ENCODE measurements around the gene TFAP2B.

Gene TFAP2B

DNA sequence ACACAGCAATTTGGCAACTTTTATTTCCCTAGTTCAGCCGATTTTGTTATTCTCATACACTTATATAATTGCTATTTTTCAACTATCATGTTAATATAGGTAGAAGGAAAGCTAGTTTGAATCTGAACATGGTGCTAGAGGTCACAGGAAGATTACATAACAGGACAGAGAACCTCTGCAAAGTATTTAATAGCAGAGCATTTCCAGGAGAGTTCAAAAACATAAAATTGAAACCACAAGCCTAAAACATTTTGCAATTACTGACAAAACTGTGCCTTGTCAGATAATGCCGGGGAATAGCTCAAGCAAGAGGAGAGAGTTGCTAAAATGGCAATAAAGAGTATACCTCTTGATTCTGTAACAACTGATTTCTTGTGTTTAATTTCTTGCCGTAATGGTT lies 70.8 kb downstream of the TFAP2B start:
- no peak overlapping the region for H4K91ac ChIP-seq (ENCODE audit: low read depth, low read length)
- H3K27ac ChIP-seq (ENCODE audit: low read depth, low read length), result no peak overlapping the region
- H3K36me3 ChIP-seq (ENCODE audit: control insufficient read depth in 1 of 2, insufficient read depth in 2 of 2, low read length in 2 of 2), result no peaks in the 10 kb centered on the region
- H3K4ac ChIP-seq (ENCODE audit: low read depth, low read length), result no peak overlapping the region
- no peaks in the 10 kb centered on the region for H3K9me3 ChIP-seq (ENCODE audit: insufficient read depth, low read depth, low read length)
- WGBS (ENCODE audit: extremely low coverage, insufficient coverage, insufficient read length), result no CpG with 5 or more reads among the region's 3 CpGs
- no peak overlapping the region for H2BK120ac ChIP-seq (ENCODE audit: insufficient read depth, low read length, poor library complexity)
- no peak overlapping the region for H3K14ac ChIP-seq (ENCODE audit: low read length)
- no peak overlapping the region for H2AK5ac ChIP-seq (ENCODE audit: low read length)
- no peak overlapping the region for H3K23ac ChIP-seq (ENCODE audit: low read length)
- H3K4me1 ChIP-seq (ENCODE audit: control insufficient read depth in 1 of 2, insufficient read depth in 2 of 2, low read length in 2 of 2), result no peaks in the 10 kb centered on the region
- no peaks in the 10 kb centered on the region for H3K79me1 ChIP-seq (ENCODE audit: low read length)
- H3K4me2 ChIP-seq (ENCODE audit: low read length), result no peak overlapping the region
- no peak overlapping the region for H2AFZ ChIP-seq (ENCODE audit: insufficient read depth, low read length, poor library complexity)
- H2BK12ac ChIP-seq (ENCODE audit: low read length), result no peak overlapping the region
- H4K8ac ChIP-seq (ENCODE audit: low read depth, low read length), result no peak overlapping the region
- H4K12ac ChIP-seq (ENCODE audit: low read depth, low read length), result no peak overlapping the region
- H3K18ac ChIP-seq (ENCODE audit: low read length), result no peak overlapping the region
- no peak for DNase-seq
- H3K4me3 ChIP-seq (ENCODE audit: low read depth, low read length), result no peak overlapping the region
- H2BK5ac ChIP-seq (ENCODE audit: low read depth, low read length, poor library complexity), result no peak overlapping the region
- H3K9ac ChIP-seq (ENCODE audit: low read length), result no peak overlapping the region
- H3K79me2 ChIP-seq (ENCODE audit: control insufficient read depth, insufficient read depth, low read length, poor library complexity), result no peaks in the 10 kb centered on the region
- no peaks in the 10 kb centered on the region for H3K27me3 ChIP-seq (ENCODE audit: insufficient read depth, low read length)

- Histone ChIP-seq H3K23ac (ENCODE audit: low read length) (no peak overlapping the region), H3K4me2 (ENCODE audit: low read length) (no peak overlapping the region), H4K91ac (ENCODE audit: low read depth, low read length) (no peak overlapping the region), H3K79me1 (ENCODE audit: low read length) (no peaks in the 10 kb centered on the region), H3K4me3 (ENCODE audit: low read depth, low read length) (no peak overlapping the region), H3K4ac (ENCODE audit: low read depth, low read length) (no peak overlapping the region), H2AK5ac (ENCODE audit: low read length) (no peak overlapping the region), H3K9me3 (ENCODE audit: insufficient read depth, low read depth, low read length) (no peaks in the 10 kb centered on the region), H3K27ac (ENCODE audit: low read depth, low read length) (no peak overlapping the region), H3K27me3 (ENCODE audit: insufficient read depth, low read length) (no peaks in the 10 kb centered on the region), H2BK5ac (ENCODE audit: low read depth, low read length, poor library complexity) (no peak overlapping the region), H4K12ac (ENCODE audit: low read depth, low read length) (no peak overlapping the region), H3K36me3 (ENCODE audit: control insufficient read depth in 1 of 2, insufficient read depth in 2 of 2, low read length in 2 of 2) (no peaks in the 10 kb centered on the region), H2BK12ac (ENCODE audit: low read length) (no peak overlapping the region), H2AFZ (ENCODE audit: insufficient read depth, low read length, poor library complexity) (no peak overlapping the region), H3K9ac (ENCODE audit: low read length) (no peak overlapping the region), H3K4me1 (ENCODE audit: control insufficient read depth in 1 of 2, insufficient read depth in 2 of 2, low read length in 2 of 2) (no peaks in the 10 kb centered on the region), H3K18ac (ENCODE audit: low read length) (no peak overlapping the region), H2BK120ac (ENCODE audit: insufficient read depth, low read length, poor library complexity) (no peak overlapping the region), H3K14ac (ENCODE audit: low read length) (no peak overlapping the region), H4K8ac (ENCODE audit: low read depth, low read length) (no peak overlapping the region), H3K79me2 (ENCODE audit: control insufficient read depth, insufficient read depth, low read length, poor library complexity) (no peaks in the 10 kb centered on the region)
- no peak for DNase-seq
- no CpG with 5 or more reads among the region's 2 CpGs for WGBS (ENCODE audit: extremely low coverage, insufficient coverage, insufficient read length)
These were observed 71.3 kb downstream of the TFAP2B start for GRCh38 chr6:50889935-50890334.

DNA sequence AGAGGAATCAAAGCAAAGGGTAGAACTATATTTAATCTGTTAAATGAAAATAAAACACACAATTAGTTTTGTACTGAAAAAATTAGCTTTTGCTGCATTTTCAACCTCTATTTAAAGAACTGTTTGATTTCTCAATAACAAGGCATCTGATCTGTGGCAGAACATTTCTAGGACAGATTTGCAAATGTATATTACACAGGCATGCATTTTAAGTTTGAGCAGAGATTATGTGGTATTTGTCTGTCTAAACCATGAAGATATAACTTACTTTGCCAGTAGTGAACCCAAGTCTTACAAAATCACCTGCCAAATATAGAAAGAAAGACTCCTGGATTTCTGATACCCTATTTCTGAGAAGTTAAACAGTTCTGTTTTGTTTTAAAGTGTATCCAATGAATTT lies 71.9 kb downstream of the TFAP2B start:
- no peak overlapping the region for H3K9ac ChIP-seq (ENCODE audit: low read length)
- H4K8ac ChIP-seq (ENCODE audit: low read depth, low read length), result no peak overlapping the region
- no peak overlapping the region for H2AK5ac ChIP-seq (ENCODE audit: low read length)
- H2BK120ac ChIP-seq (ENCODE audit: insufficient read depth, low read length, poor library complexity), result no peak overlapping the region
- no peak overlapping the region for H3K18ac ChIP-seq (ENCODE audit: low read length)
- H4K91ac ChIP-seq (ENCODE audit: low read depth, low read length), result no peak overlapping the region
- no peak overlapping the region for H3K4ac ChIP-seq (ENCODE audit: low read depth, low read length)
- no peak overlapping the region for H3K4me3 ChIP-seq (ENCODE audit: low read depth, low read length)
- H3K79me2 ChIP-seq (ENCODE audit: control insufficient read depth, insufficient read depth, low read length, poor library complexity), result no peaks in the 10 kb centered on the region
- no peaks in the 10 kb centered on the region for H3K9me3 ChIP-seq (ENCODE audit: insufficient read depth, low read depth, low read length)
- no peak for DNase-seq
- no peaks in the 10 kb centered on the region for H3K79me1 ChIP-seq (ENCODE audit: low read length)
- no peaks in the 10 kb centered on the region for H3K4me1 ChIP-seq (ENCODE audit: control insufficient read depth in 1 of 2, insufficient read depth in 2 of 2, low read length in 2 of 2)
- no peaks in the 10 kb centered on the region for H3K36me3 ChIP-seq (ENCODE audit: control insufficient read depth in 1 of 2, insufficient read depth in 2 of 2, low read length in 2 of 2)
- H3K4me2 ChIP-seq (ENCODE audit: low read length), result no peak overlapping the region
- no peak overlapping the region for H2BK12ac ChIP-seq (ENCODE audit: low read length)
- no peak overlapping the region for H3K27ac ChIP-seq (ENCODE audit: low read depth, low read length)
- H3K23ac ChIP-seq (ENCODE audit: low read length), result no peak overlapping the region
- no peak overlapping the region for H4K12ac ChIP-seq (ENCODE audit: low read depth, low read length)
- no peak overlapping the region for H2AFZ ChIP-seq (ENCODE audit: insufficient read depth, low read length, poor library complexity)
- no peaks in the 10 kb centered on the region for H3K27me3 ChIP-seq (ENCODE audit: insufficient read depth, low read length)
- no peak overlapping the region for H2BK5ac ChIP-seq (ENCODE audit: low read depth, low read length, poor library complexity)
- no peak overlapping the region for H3K14ac ChIP-seq (ENCODE audit: low read length)

DNA sequence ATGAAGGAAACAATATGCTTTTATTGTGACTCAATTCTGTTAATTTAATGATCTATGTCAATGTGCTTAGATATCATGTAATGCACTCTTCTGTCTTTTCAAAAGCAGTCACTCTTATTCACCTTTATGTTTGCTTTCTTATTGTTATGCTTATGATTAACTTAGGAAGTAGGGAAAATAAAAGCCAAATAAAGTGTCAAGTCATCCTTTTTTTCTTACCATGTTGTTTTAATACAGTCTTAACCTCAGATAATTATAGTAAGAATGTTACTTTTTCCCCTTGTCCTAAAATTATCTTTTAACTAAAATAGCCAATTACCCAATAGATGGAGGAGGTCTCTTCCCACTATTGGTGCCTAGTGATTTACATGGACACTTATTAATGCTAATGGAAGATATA lies 72.6 kb downstream of the TFAP2B start:
- Histone ChIP-seq H3K79me2 (ENCODE audit: control insufficient read depth, insufficient read depth, low read length, poor library complexity) (no peaks in the 10 kb centered on the region), H3K36me3 (ENCODE audit: control insufficient read depth in 1 of 2, insufficient read depth in 2 of 2, low read length in 2 of 2) (no peaks in the 10 kb centered on the region), H3K4me2 (ENCODE audit: low read length) (no peak overlapping the region), H3K27me3 (ENCODE audit: insufficient read depth, low read length) (no peaks in the 10 kb centered on the region), H4K12ac (ENCODE audit: low read depth, low read length) (no peak overlapping the region), H2AK5ac (ENCODE audit: low read length) (no peak overlapping the region), H3K9ac (ENCODE audit: low read length) (no peak overlapping the region), H2BK120ac (ENCODE audit: insufficient read depth, low read length, poor library complexity) (no peak overlapping the region), H4K8ac (ENCODE audit: low read depth, low read length) (no peak overlapping the region), H3K9me3 (ENCODE audit: insufficient read depth, low read depth, low read length) (no peaks in the 10 kb centered on the region), H3K14ac (ENCODE audit: low read length) (no peak overlapping the region), H3K4ac (ENCODE audit: low read depth, low read length) (no peak overlapping the region), H2BK5ac (ENCODE audit: low read depth, low read length, poor library complexity) (no peak overlapping the region), H4K91ac (ENCODE audit: low read depth, low read length) (no peak overlapping the region), H2AFZ (ENCODE audit: insufficient read depth, low read length, poor library complexity) (no peak overlapping the region), H3K4me3 (ENCODE audit: low read depth, low read length) (no peak overlapping the region), H3K18ac (ENCODE audit: low read length) (no peak overlapping the region), H3K79me1 (ENCODE audit: low read length) (no peaks in the 10 kb centered on the region), H3K27ac (ENCODE audit: low read depth, low read length) (no peak overlapping the region), H3K4me1 (ENCODE audit: control insufficient read depth in 1 of 2, insufficient read depth in 2 of 2, low read length in 2 of 2) (no peaks in the 10 kb centered on the region), H2BK12ac (ENCODE audit: low read length) (no peak overlapping the region), H3K23ac (ENCODE audit: low read length) (no peak overlapping the region)
- DNase-seq, result no peak
